Ascending aorta (tissue), 2 donors: Measurements from ENCODE around the gene AFF3. TPM values are rescaled to one million over a fixed set of nuclear protein-coding genes. Genes with fewer than 3 reads are reported as not detected.
A peak's percentile ranks its signal among the peaks of the same experiment; 100 is the strongest.
"Not testable (repeated sequence)": the region's sequence is repeated elsewhere in the genome, so short reads cannot be mapped to it uniquely, and the experiment has no call there.

ENCODE experiments used
- DNase-seq, 2 donors: peaks; one replicate each; pipeline ENCODE4 v3.0.0-alpha.2; 2019; ENCODE audit warnings: low spot score in 2 of 2
- H3K27ac ChIP-seq, 2 donors: fragments of 200-600 bp; sonication (generic); one replicate each; pipeline ENCODE4 v1.5.1; 2016 to 2017; ENCODE audit warnings: mild to moderate bottlenecking in 1 of 2
- H3K27me3 ChIP-seq: fragments of 200-600 bp; sonication (generic); one replicate; pipeline ENCODE4 v1.5.1; 2017
- H3K36me3 ChIP-seq, 2 donors: fragments of 200-600 bp; sonication (generic); one replicate each; pipeline ENCODE4 v1.5.1; 2016
- H3K4me1 ChIP-seq, 2 donors: fragments of 200-600 bp; sonication (generic); one replicate each; pipeline ENCODE4 v1.5.1; 2016 to 2017; ENCODE audit warnings: mild to moderate bottlenecking in 1 of 2
- H3K4me3 ChIP-seq, 2 donors: fragments of 200-600 bp; sonication (generic); one replicate each; pipeline ENCODE4 v1.5.1; 2016 to 2017; ENCODE audit warnings: mild to moderate bottlenecking in 1 of 2
- H3K9me3 ChIP-seq, 2 donors: fragments of 200-600 bp; sonication (generic); one replicate each; pipeline ENCODE4 v1.5.1; 2016
- intact Hi-C: fragments of 100-400 bp; cut with DNase I; formaldehyde crosslinking; loops from one replicate; pipeline ENCODE4 v1.15.1; 2023
- total RNA-seq: library from RNA; depleted of rRNA; stranded (reverse); fragments of >200 nt; gene quantifications from one replicate; pipeline ENCODE4 v1.1.0, GENCODE V29; 2016
- TF ChIP-seq, protein P1 (sequence below), 3 experiments: fragments of 200-600 bp in 2 of 3; fragments of 450-650 bp in 1 of 3; sonication (generic) in 2 of 3; IDR thresholded peaks; one replicate each; pipeline ENCODE4 v1.5.1; 2016 to 2019; ENCODE audit warnings: antibody characterized with exemption in 3 of 3, mild to moderate bottlenecking in 1 of 3, moderate library complexity in 1 of 3

Gene AFF3
- total RNA-seq, 1 donor from 2014 or later: 7.1 TPM

DNA sequence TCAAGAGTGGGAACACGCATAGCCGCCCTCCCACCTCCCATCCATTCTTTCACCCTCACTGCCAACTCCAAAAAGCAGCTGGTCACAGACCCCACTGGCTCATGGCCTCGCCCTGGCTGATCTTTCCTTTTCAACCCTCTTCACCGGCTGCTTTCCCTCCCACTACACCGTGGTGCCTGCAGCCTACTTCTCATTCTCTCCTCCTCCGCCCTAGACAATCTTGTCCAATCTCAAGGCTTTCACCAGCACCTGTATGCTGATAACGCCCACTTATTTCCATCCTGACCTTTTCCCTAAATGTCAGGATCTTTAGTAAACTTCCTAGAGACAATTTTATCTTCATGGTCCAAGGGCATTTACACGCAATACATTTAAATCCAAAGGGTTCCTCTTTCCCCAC, 50.6 kb downstream of the AFF3 start:
- intact Hi-C loops, H3K27me3 ChIP-seq, H3K9me3 ChIP-seq, DNase-seq, H3K4me1 ChIP-seq, H3K36me3 ChIP-seq, H3K4me3 ChIP-seq, H3K27ac ChIP-seq: not testable (repeated sequence)

DNA sequence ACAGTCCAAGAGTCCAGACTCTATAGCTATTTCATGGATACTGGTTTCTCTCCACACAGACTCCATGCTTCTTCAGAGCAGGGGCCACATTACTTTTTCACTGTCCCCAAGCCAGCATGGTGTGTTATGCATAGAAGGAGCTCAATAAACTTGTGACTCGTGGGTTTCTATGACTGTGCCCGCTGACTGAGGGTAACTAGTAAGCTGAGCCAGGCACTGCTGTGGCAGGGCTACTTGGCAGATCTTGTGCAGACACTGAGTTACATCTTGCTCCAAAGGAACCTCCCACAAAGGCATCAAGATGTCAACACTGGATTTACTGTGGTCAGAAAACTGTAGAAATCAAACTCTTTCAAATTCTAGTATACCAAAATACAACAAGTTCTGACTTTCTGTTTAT, 56.6 kb downstream of the AFF3 start:
- H3K9me3 ChIP-seq, intact Hi-C loops, H3K36me3 ChIP-seq, H3K27ac ChIP-seq, H3K4me3 ChIP-seq, H3K4me1 ChIP-seq, DNase-seq, H3K27me3 ChIP-seq: not testable (repeated sequence)

DNA sequence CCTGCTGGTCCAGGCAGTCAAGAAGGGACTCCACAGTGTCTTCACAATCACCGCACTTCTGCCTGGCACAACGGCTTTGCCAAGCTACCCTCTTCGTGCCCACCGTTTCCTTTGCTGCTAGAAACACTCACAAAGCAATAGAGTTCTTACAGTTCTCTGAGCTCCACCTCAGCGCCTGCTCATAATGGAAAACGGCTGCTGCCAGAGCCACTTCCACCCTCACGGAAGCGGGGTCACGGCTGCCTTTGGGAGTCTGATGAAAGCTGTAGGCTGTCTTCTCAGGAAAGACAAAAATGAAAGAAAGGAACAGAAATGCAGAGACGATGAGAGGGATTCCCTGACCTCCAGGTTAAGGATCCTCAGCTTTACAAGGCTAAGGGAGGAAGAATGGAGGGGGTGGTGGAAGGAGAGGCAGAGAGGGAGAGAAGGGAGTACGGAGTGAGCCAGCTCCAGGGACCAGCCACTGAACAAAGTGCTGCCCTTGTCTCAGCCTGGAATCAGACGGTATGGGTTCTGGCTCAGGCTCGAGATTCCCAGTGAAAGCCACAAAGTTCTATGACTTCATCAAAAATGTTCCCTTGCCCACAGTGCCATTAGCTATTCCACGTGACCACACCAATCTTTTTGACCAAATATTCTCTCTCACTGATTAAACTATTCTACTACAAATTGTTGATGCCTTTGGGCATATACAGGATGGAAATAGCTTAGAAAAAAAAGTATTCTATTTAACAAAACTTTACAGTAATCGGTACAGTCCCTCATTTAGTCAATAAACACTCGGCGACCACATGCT, 58.8 kb downstream of the AFF3 start:
- peak overlapping the region in 1 of 2 donors; percentile 59 for H3K27ac ChIP-seq
- intact Hi-C loops, H3K4me1 ChIP-seq, H3K4me3 ChIP-seq, H3K9me3 ChIP-seq, DNase-seq, H3K36me3 ChIP-seq, H3K27me3 ChIP-seq: not testable (repeated sequence)

DNA sequence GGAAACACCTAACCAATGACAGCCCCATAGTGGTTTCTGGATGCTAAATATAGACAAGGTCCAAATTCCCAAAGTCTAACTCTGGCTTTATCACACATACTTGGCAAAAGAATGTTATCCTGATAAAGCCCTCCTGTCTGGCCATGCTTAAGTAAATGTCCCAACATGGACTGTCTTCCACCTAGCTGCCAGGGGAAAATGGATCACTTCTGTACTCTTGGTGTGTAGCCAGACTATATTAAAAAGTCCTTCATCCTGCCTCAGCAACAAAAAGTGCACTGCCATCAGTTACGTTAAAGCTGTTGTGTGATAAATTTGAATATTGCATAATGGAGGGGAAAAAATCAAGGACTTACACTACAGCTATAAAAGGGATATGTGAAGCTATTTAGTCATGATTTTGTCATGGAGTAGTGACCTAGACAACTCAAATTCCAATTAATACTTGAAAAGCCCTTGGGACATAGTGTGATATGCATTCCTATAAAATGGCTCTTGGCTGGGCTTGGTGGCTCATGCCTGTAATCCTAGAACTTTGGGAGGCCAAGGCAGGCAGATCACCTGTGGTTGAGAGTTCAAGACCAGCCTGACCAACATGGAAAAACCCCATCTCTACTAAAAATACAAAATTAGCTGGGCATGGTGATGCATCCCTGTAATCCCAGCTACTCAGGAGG, 60.0 kb downstream of the AFF3 start:
- H3K4me3 ChIP-seq, H3K4me1 ChIP-seq, DNase-seq, H3K27me3 ChIP-seq, H3K36me3 ChIP-seq, H3K9me3 ChIP-seq, intact Hi-C loops: not testable (repeated sequence)
- H3K27ac ChIP-seq: peak overlapping the region in 1 of 2 donors; percentile 59

DNA sequence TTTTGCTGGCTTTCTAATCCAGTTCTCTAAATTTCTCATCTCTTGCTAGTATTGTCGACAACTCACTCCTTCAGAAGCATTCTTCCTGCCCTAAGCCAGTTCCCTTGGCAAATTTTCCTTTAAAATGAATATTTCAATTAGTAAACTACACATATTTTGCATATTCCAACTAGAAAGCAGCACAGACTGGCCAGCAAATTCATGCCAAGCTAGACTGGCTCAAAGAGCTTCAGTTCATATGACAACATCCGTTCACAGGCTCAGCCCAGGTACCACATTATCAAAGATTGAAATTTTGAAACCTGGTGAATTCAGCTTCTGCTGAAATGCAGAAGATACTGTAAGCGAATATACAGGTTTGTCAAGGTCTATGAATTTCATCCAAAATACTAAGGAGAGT, 64.5 kb downstream of the AFF3 start:
- no peak for DNase-seq
- no peaks in the 10 kb centered on the region for H3K9me3 ChIP-seq
- intact Hi-C loops: no loop called here
- TF ChIP-seq, protein P1, sequence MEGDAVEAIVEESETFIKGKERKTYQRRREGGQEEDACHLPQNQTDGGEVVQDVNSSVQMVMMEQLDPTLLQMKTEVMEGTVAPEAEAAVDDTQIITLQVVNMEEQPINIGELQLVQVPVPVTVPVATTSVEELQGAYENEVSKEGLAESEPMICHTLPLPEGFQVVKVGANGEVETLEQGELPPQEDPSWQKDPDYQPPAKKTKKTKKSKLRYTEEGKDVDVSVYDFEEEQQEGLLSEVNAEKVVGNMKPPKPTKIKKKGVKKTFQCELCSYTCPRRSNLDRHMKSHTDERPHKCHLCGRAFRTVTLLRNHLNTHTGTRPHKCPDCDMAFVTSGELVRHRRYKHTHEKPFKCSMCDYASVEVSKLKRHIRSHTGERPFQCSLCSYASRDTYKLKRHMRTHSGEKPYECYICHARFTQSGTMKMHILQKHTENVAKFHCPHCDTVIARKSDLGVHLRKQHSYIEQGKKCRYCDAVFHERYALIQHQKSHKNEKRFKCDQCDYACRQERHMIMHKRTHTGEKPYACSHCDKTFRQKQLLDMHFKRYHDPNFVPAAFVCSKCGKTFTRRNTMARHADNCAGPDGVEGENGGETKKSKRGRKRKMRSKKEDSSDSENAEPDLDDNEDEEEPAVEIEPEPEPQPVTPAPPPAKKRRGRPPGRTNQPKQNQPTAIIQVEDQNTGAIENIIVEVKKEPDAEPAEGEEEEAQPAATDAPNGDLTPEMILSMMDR (IDR thresholded peaks at IDR 0.05): no peak
- no peaks in the 10 kb centered on the region for H3K36me3 ChIP-seq
- H3K27ac ChIP-seq: no peak overlapping the region
- peaks cover 0 to 3% of the 10 kb centered on the region in 2 donors for H3K4me1 ChIP-seq
- H3K4me3 ChIP-seq: no peak overlapping the region
- H3K27me3 ChIP-seq: no peaks in the 10 kb centered on the region

DNA sequence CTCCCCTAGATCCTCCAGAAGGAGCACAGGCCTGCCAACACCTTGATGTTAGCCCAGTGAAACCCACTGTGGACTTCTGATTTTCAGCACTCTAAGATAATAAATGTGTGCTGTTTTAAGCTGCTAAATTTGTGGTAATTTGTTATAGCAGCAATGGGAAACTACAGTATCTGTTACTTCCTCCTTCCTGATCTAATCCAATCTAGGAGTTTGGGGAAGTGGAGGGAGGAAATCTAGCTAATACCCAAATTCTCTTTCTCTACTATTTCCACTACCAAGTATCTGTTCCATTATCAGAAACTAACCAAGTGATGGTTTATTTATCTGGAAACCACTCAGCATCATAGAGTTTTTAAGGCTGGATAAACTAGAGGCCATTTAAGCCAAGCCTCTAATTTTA, 64.9 kb downstream of the AFF3 start:
- no peaks in the 10 kb centered on the region for H3K9me3 ChIP-seq
- TF ChIP-seq, protein P1 (IDR thresholded peaks at IDR 0.05): no peak
- no peak for DNase-seq
- no peak overlapping the region for H3K4me3 ChIP-seq
- no peaks in the 10 kb centered on the region for H3K36me3 ChIP-seq
- H3K27ac ChIP-seq: no peak overlapping the region
- intact Hi-C loops: no loop called here
- H3K4me1 ChIP-seq: no peaks in the 10 kb centered on the region
- no peaks in the 10 kb centered on the region for H3K27me3 ChIP-seq

DNA sequence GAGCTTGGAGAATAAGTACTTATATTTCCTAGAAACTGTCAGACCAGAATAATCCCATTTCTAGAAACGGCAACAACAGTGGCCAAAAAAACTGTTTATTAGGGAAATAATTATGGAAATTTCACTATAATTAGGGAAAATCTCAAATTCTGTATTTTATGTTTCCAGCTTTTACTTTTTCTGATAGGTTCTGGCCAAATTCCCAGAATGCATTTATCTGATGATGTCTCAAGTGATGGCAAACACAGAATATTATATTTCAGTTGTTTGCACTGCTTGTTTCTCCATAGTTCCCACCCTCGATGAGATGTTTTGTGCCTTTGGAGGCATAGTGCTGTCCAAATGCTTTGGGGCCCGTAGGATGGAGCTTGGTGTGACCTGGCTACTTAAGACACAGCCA, 66.9 kb downstream of the AFF3 start:
- H3K36me3 ChIP-seq: no peaks in the 10 kb centered on the region
- H3K9me3 ChIP-seq: no peaks in the 10 kb centered on the region
- no peaks in the 10 kb centered on the region for H3K4me1 ChIP-seq
- no peak overlapping the region for H3K4me3 ChIP-seq
- no peak overlapping the region for H3K27ac ChIP-seq
- DNase-seq: no peak
- intact Hi-C loops: no loop called here
- TF ChIP-seq, protein P1 (IDR thresholded peaks at IDR 0.05): no peak
- no peaks in the 10 kb centered on the region for H3K27me3 ChIP-seq
